Pons (tissue), 1 donor: Measurements from ENCODE around the gene WIF1.

ENCODE experiments used
- DNase-seq: peaks from one replicate; pipeline ENCODE4 v3.0.0-alpha.2; 2016; ENCODE audit warnings: low spot score

WIF1 gene

DNA sequence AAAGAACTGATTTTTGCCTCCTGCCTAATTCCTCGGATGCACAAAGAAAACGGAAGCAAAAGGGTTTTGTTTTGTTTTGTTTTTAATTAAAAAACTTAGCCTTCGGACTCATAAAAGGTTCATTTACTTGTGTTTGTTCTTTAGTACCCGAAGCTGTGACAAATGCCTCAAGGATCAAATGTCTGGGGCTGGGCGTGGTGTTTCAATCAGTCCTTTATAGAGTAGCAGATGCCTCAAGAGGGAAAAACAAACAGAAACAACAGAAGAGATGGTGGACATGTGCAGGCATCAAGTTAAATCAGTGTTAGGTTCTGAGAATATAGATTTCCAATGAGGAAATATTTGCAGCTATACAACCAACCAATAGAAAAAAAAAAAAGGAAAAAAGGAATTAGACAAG is 1.6 kb upstream of the WIF1 start:
- no peak for DNase-seq

DNA sequence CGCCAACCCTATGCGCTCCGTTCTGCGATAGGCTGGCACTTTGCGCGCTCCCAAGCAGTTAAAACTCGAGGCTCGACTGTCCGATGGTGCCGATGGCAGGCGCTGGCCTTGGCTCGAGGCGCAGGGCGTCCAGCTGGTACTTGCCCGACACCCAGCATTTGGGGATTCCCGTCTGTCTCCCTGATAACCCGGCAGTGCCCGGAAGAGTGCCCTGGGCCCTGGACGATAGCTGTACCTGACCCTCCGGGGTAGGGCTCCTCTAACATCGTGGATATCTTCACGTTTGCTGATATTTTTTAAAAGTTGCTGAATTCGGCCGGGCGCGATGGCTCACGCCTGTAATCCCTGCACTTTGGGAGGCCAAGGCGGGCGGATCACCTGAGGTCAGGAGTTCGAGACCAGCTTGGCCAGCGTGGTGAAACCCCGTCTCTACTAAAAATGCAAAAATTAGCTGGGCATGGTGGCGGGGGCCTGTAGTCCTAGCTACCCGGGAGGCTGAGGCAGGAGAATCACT is 908 bp upstream of the WIF1 start:
- DNase-seq = no peak

DNA sequence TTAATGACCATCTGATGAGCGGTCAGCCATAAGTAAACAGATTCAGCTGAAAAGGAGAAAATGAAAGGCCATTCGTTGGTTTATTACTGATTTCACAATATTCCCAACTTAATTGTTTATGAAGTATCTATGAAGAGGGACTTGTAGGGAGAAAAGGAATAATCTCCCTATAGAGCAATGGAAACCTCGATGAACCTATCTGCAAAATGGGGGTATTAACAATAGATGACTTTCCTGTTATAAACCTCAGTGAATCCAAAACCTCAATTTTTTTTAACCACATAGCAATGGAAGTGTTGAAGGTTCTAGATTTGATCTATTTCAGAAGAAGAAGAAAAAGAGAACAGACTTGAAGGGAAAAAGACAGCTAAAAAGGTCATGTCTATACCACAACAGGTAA is 2.0 kb downstream of the WIF1 start:
- DNase-seq = no peak

DNA sequence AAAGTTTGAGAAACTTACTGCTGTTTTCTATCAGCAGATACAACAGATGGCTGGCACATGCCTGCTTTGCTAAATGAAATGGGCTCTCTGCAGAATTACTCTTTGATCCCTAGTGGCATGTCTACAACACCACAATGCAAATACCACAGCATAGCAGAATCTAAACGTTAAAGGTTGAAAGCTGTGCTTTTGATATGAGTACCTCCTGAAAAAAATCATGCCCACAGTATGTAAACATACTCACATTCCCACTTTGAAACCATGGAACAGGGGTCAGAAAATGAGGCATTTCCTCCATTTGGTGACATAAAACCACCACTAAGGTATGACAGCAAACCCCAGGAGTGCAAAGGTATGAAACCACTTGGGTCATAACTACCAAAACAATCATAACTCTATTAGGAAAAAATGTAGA is 7.5 kb downstream of the WIF1 start:
- no peak for DNase-seq

DNA sequence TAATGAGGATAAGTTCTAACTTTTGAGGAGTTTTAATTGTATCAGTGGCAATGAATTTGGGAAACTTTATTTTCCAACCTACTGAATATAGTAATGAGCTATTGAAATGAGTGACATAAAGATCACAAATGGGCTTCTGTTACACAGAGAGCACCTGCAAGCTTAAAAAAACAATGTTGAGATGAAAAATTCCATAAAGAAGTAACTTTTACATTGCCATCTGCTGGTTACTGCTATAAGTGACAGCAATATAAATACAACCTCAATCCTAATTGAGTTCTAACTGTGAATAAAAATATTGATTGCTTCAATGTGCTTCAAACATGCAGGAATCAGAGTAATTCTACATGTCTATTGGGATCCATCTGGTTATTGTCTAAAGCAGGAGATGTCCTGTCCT is 14.2 kb downstream of the WIF1 start:
- no peak for DNase-seq

DNA sequence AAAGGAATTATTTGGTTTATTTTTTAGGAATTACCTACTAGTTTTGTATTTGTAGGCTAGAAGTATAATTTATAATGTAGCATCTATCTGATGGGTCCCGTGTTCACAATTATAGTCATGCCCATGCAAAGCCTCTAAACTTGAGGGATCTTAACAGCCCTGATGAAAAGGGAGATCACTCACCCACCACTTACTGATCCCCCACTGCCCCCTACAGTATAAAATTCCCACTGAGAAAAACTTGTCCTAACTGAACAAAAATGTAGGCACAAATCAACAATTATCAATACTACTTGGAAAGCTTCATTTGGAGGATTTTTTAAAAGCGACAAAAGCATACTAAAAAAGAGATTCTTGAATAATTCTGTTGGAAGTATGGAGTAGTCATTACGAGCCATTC is 21.0 kb downstream of the WIF1 start:
- no peak for DNase-seq

DNA sequence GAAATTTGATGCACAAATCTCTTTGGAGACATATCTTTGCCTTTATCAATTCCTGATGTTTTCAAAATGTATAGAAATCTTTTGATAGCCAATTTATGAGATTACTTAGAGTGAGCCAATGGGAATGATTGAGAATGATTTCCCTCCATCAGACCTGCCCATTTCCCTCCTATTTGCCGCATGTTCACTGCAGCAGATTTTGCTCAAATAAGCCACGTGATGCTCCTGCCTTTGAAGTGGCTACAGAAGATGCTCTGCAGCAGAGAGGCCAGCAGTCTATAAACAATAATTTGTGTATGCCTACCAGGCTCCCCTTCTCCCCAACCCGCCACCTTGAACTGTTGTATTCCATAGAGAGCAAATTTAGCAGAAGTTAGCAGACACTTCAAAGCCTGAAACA is 21.9 kb downstream of the WIF1 start:
- DNase-seq = no peak

DNA sequence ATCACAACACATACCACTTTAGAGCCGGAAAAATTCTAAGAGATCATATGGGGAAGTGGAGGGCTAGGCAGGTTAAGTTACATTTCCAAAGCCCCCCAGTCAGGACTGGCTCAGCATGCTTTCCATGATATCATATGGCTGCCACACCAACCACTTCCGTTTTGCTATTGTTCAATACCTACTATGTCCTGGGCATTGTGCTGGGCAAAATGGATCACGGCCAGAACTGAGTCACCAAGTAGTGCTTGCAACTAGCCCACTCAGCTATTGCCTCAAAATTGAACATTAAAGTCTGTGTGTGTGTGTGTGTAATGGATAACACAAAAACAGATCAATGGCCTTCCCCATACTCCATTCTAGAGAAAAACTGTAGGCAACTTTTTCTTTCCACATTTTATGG is 22.7 kb downstream of the WIF1 start:
- DNase-seq = no peak

DNA sequence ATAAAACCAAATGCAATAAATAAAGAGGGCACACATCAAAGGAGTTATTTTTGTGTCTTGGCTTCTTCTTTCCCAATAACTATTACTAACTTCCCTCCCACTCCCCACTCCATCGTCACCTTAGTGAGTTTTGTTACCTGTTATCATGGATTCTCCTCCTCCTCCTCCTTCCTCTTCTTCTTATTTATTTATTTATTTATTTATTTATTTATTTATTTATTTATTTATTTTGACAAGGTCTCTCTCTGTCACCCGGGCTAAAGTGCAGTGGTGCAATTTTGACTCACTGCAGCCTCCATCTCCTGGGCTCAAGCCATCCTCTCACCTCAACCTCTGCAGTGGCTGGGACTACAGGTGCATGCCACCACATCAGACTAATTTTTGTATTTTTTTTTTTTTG is 26.4 kb downstream of the WIF1 start:
- no peak for DNase-seq

DNA sequence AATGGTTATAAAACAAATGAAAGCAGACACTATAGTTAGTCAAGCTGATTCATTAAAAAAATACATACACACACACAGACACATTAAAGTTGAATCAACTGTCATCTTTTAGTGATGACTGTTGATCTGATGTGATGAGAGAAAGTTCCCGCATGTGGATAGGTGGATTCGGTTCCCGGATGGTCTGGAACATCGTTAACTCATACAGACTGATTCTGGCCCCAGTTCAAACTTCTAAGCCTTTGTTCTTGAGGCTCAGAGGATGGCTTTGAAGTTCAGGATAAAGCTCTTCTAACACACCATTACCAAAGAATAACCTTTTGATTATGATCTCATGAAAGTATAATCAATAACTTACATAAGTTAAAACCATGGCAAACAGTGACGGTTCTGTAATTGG is 27.5 kb downstream of the WIF1 start:
- no peak for DNase-seq

DNA sequence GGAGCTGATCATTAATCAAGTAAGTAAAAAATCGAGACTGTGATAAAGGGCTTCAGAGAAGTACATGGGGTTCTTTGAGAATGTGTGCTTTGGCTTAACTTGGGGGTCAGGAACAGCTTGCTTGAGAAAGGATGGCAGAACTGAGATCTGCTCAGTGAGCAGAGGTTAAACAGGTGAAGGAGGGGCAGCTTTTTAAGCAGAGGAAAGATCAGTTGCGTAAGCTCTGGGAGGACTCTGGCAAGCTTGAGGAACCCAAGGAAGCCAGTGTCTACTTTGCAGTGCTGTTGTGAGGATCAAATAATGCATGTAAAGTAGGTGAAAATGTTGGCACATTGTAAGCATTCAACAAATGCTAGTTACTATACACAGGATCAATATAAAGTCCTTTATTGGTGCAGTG is 30.6 kb downstream of the WIF1 start:
- no peak for DNase-seq

DNA sequence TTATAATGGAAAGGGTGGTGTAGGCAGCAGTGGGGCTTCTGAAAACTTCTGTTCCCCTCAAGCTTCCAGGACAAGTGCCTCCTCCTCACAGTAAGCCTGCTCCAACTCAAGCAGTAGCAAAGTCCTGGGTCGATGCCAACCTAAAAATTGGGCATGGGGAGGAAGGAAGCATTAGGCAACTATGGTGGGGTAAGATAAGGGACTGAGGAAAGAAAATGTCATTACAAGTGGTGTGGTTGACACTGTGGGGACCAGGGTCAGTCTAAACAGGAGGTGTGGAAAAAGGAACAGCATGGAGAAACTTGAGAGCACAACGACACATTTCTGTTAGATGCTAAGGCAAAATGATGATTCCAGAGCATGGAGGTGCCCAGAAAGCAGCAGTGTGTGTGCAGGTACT is 34.9 kb downstream of the WIF1 start:
- no peak for DNase-seq

DNA sequence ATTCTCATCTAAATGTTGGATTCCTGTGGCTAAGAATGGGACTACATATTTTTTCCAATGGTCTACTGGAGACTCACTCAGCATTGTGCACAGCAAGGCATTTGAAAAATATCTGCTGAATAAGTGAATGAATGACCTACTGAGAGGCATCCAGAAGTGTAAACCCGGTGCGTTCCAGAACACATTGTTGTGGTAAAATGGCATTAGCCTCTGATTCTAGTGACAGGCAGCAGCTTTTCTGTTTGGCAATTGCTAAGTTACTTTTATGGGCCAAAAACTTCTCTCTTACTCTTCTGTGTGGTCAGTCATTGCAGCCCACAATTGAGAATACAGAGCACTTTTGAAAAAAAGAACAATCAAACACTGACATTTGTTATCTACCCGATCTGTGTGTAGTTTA is 36.5 kb downstream of the WIF1 start:
- DNase-seq = no peak

DNA sequence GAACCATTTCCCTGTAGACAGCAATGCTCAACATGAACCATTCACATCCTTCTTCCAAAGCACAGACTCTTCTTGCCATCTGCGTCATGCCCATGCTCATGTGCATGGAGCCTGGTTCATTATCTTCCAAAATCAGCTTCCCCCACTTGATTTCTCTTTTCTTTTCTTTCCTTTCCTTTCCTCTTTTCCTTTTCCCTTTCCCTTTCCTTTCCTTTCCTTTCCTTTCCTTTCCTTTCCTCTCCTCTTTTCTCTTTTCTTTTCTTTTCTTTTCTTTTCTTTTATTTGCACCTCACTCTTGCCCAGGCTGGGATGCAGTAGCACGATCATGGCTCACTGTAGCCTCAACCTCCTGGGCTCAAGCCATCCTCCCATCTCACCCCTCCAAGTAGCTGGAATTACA is 37.5 kb downstream of the WIF1 start:
- no peak for DNase-seq

DNA sequence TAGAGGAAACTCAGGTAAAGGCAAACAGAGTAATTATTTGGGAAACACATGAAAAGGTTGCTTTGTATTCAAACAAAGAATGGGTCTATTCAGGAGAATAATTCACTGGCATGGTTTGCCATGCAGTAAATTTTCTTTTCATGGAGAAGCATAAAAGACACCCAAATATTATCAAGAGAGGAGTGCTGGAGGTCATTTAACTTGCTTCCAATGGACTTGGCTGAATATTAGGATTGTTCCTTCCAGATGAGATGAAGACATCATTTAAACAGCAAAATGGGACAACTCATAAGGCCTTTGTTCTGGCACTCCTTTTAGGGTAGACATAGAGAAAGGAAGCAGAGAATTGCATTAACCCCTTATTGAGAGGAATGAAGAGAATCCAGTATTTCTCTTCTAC is 38.7 kb downstream of the WIF1 start:
- no peak for DNase-seq

DNA sequence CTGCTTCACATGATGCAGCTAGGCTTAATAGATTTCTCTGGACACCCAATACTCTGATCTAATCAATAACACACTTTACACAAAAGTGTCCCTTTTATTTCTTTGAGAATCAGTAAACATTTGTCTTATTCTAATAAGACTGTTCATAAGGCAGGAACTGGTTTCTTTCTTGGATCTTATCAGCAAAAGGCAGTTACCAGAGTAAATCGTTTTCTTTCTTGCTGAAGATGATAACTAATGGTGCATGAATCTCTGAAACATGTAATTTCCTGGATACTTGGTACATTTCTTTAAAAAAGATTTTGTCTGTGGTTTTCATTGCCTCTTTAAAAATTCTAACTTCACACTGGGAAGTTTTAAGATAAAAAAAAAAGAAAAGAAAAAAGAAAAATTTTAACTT is 39.6 kb downstream of the WIF1 start:
- DNase-seq = no peak

DNA sequence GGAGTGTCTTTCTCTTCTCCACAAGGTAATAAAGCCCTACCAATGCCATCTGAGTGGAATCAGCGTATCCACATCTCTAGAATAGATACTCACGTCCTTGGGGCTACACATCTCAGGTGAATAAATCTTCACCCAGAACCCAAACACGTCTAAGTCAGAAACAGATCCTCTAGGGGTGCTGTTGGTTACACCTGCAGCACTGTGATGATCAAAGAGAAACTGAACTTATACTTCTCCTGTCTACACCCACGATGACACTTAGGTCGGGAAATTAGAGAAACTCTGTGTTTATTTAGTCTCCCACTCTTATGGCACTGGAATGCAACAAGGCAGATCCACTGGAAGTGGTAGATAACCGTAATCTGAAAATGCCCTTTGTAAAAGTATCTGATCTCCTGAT is 46.2 kb downstream of the WIF1 start:
- no peak for DNase-seq

DNA sequence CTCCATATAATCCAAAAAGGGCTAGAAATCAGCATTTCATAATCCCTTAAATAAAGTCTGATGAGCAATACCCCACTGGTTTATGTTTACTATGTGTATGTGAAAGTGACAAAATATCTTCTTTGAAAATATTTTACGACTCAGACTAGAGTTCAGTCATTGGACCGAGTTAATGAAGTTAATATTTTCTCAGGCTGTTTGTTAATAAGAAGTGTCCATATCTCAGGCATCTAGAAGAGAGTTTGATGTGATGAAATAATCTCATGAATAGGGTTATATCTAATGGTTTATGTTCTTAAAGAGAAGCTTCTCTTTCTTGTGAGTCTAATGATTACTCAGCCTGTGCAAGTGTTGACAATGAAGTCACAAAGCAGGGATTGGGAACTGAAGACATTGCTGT is 51.8 kb downstream of the WIF1 start:
- DNase-seq = no peak

DNA sequence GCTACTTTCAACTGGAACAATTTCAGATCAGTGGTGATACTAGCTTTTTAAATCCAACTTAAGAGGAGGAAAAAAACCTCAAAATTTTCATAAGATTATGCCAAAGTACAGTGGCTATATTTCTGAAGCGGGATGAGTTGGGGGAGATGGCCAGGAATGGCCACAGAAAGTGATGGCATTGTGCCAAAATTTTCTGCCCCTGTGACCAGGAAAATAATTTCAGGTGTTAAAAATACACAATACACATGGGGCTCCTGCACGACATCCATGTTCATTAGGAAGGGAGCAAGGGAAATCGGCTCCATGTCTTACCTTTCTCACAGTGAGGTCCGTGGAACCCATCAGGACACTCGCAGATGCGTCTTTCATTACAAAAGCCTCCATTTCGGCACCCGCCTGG is 53.7 kb downstream of the WIF1 start:
- no peak for DNase-seq

DNA sequence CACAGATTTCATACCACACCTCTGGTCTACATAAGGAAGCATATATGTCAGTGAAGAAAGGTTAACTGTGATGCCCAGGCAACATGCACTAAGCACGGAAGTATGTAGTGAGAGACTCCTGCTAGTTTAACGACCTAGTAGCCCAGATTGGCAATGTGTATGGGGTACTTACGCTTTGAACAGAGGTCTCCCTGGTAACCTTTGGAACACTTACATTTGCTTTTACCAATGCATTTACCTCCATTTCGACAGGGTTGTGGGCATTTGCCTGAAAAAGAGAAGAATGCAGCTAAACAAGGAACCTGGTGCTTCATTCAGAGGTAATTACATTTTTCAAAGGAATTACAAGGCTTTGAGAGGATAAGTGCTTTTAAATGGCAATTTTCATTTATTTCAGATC is 65.2 kb downstream of the WIF1 start:
- DNase-seq = no peak

DNA sequence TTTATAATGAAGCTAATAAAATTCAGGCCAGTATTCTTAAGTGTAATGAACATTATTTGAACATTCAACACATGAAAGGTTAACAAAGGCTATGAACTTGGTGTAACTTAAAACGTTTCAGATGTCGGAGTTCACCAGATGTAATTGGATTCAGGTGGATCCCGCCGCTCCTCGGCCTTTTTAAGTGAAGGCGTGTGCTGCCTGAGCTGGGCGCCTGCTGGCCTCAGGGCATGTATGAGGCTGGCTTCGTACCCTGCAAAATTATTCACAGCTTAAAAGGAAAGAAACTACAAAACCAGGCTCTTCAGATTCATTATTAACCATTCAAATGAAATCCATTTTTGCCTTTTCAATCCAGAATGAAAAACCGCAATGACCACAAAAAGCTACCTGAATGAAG is 69.9 kb downstream of the WIF1 start:
- no peak for DNase-seq

DNA sequence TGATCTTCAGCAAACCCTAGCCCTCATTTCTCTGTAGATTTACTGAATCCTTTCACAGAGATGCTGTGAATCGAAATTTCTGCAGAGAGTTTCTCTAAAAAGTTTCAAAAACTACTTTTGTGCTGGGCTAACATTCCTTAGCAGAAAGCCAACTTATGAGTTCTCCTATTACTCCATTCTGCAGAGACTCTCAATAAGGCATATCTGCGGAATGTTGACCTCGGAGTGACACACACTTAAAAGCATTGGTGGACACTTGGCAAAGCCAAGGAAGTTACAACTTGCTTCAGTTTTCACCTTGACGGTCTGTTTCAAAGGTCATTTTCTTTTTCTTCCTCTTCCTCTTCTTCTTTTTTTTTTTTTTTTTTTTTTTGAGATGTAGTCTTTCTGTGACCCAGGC is 75.8 kb downstream of the WIF1 start:
- DNase-seq = no peak

DNA sequence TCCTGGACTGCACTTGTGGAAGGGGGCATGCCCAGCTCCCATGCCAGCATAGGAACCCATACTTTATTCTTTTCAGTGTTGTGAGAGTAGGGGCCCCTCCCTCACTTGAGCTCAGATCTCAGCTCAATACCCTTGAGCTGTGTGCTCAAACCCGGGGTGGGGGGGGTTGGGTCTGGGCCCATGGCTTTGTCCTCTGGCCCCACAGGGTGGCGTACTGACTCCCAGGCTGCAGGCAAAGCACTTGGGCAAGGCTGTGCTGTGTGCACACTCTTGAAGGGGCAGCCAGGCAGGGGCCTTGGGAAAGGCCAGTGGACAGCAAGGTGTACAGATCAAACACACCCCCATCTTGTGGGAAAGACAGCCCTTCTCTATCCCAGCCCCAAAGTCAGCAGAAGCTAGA is 81.8 kb downstream of the WIF1 start:
- DNase-seq = no peak

DNA sequence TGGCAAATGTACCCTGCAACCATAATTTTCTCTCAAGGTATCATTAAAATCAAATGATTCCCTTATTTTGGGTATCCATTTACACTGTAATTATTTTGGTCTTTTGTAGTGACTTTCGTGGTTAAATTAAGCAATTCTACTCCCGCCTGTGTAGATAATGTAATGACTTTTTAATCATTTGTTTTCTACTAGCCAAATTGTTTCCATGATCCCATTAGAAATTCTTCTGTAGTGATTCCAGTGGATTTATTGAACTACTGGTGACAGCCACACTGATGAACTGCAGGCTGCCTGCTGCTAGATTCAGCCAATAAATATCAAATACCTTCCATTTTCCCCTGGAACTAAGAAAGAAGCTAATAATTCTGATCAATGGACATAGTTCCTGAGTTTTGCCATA is 96.0 kb downstream of the WIF1 start:
- DNase-seq = no peak

DNA sequence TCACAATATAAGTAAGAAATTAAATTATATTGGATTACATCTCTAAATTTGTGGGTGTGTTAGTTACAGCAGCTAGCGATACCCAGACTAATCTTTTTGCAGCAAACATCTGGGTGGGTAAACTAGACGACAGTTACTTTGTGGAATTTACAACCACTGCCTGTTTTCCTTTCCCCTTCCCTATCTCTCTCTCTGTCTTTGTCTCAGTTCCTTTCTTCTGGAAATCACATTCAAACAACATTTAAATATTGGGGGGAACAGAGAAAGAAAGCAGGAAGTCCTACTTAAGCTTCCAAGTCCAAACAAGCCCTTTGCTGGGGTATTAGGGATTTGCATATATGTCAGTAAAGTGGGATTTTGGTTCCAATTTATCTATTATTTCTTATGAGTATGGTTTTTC is 97.6 kb downstream of the WIF1 start:
- no peak for DNase-seq
